ENCODE measurements around the gene MEGF9.

GRCh38 chr9:120745278-120745677, 31.0 kb upstream of the MEGF9 start:
- TF ChIP-seq, protein P1, sequence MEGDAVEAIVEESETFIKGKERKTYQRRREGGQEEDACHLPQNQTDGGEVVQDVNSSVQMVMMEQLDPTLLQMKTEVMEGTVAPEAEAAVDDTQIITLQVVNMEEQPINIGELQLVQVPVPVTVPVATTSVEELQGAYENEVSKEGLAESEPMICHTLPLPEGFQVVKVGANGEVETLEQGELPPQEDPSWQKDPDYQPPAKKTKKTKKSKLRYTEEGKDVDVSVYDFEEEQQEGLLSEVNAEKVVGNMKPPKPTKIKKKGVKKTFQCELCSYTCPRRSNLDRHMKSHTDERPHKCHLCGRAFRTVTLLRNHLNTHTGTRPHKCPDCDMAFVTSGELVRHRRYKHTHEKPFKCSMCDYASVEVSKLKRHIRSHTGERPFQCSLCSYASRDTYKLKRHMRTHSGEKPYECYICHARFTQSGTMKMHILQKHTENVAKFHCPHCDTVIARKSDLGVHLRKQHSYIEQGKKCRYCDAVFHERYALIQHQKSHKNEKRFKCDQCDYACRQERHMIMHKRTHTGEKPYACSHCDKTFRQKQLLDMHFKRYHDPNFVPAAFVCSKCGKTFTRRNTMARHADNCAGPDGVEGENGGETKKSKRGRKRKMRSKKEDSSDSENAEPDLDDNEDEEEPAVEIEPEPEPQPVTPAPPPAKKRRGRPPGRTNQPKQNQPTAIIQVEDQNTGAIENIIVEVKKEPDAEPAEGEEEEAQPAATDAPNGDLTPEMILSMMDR (conservative IDR thresholded peaks at IDR 0.05; ENCODE audit: low read length) = no peak
- no peak for TF ChIP-seq EZH2phosphoT487 (IDR thresholded peaks at IDR 0.05; ENCODE audit: borderline replicate concordance, low read depth, low read length)

All from OCI-LY7 (cell line).